ENCODE results near the gene GPRASP2.
"Not testable (repeated sequence)": the region's sequence is repeated elsewhere in the genome, so short reads cannot be mapped to it uniquely, and the experiment has no call there.

DNA sequence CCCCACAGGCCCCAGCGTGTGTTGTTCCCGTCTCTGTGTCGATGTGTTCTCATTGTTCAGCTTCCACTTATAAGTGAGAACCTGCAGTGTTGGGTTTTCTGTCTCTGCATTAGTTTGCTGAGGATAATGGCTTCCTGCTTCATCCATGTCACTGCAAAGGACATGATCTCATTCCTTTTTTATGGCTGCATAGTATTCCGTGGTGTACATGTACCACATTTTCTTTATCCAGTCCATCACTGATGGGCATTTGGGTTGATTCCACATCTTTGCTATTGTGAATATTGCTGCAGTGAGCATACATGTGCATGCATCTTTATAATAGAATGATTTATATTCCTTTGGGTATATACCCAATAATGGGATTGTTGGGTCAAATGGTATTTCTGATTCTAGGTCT lies 48.4 kb upstream of the GPRASP2 start:
- TF ChIP-seq POLR2A, CTCF (IDR thresholded peaks at IDR 0.05): not testable (repeated sequence)
